Body of pancreas (tissue), 4 donors: ENCODE data around the gene SLC22A17.

ENCODE experiments used
- POLR2A ChIP-seq, 3 donors: fragments of 450-650 bp; IDR thresholded peaks; one replicate each; pipeline ENCODE4 v1.6.1; 2016; ENCODE audit warnings: antibody characterized with exemption in 3 of 3, mild to moderate bottlenecking in 2 of 3
- TF ChIP-seq, protein P1 (sequence below), 7 experiments: fragments of 450-650 bp in 4 of 7; fragments of 200-600 bp in 3 of 7; sonication (generic) in 3 of 7; IDR thresholded peaks; one replicate each; pipeline ENCODE4 v1.5.1; 2016 to 2019; ENCODE audit warnings: antibody characterized with exemption in 7 of 7

DNA sequence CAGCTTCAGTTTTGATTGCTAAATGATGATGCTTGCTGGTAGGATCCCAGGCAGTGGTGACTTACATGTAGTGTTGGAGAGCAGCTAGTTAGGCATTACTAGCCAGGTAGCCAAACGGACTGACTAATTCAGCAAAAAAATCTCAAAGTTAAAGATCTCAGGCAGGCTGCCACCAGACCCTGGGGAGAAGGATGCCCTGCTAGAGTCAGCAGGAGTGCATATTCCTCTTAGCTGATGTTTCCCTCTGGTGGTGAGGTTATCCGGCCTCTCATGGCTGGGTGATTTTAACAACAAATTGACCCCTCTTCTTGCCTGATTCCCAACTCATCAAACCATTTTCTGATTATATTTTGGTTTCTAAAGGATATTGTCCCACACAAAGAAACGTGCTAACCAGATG lies 9.5 kb upstream of the SLC22A17 start:
- TF ChIP-seq, protein P1, sequence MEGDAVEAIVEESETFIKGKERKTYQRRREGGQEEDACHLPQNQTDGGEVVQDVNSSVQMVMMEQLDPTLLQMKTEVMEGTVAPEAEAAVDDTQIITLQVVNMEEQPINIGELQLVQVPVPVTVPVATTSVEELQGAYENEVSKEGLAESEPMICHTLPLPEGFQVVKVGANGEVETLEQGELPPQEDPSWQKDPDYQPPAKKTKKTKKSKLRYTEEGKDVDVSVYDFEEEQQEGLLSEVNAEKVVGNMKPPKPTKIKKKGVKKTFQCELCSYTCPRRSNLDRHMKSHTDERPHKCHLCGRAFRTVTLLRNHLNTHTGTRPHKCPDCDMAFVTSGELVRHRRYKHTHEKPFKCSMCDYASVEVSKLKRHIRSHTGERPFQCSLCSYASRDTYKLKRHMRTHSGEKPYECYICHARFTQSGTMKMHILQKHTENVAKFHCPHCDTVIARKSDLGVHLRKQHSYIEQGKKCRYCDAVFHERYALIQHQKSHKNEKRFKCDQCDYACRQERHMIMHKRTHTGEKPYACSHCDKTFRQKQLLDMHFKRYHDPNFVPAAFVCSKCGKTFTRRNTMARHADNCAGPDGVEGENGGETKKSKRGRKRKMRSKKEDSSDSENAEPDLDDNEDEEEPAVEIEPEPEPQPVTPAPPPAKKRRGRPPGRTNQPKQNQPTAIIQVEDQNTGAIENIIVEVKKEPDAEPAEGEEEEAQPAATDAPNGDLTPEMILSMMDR (IDR thresholded peaks at IDR 0.05): no peak
- TF ChIP-seq POLR2A (IDR thresholded peaks at IDR 0.05): no peak
